Ishikawa (cell line): ENCODE data around the gene DMTF1.

Source experiments
- CEBPB ChIP-seq: IDR thresholded peaks from 2 replicates; pipeline ENCODE4 v1.6.1; 2012
- CREB1 ChIP-seq: IDR thresholded peaks from 2 replicates; pipeline ENCODE4 v1.6.1; 2012; ENCODE audit warnings: low read depth
- EGR1 ChIP-seq: IDR thresholded peaks from 2 replicates; pipeline ENCODE4 v1.6.1; 2012
- EP300 ChIP-seq: IDR thresholded peaks from 2 replicates; pipeline ENCODE4 v1.6.1; 2012; ENCODE audit warnings: borderline replicate concordance
- FOXM1 ChIP-seq: IDR thresholded peaks from 2 replicates; pipeline ENCODE4 v1.6.1; 2012; ENCODE audit warnings: low read depth, borderline replicate concordance
- NFIC ChIP-seq: IDR thresholded peaks from 2 replicates; pipeline ENCODE4 v1.6.1; 2012
- RAD21 ChIP-seq: IDR thresholded peaks from 2 replicates; pipeline ENCODE4 v1.6.1; 2012; ENCODE audit warnings: low read depth
- TAF1 ChIP-seq: IDR thresholded peaks from 2 replicates; pipeline ENCODE4 v1.6.1; 2012; ENCODE audit warnings: low read depth, mild to moderate bottlenecking
- TCF12 ChIP-seq: IDR thresholded peaks from 2 replicates; pipeline ENCODE4 v1.6.1; 2012; ENCODE audit warnings: low read depth
- TEAD4 ChIP-seq: IDR thresholded peaks from 2 replicates; pipeline ENCODE4 v1.6.1; 2012
- YY1 ChIP-seq: IDR thresholded peaks from 2 replicates; pipeline ENCODE4 v1.6.1; 2012; ENCODE audit warnings: low read depth
- ZBTB7A ChIP-seq: IDR thresholded peaks from 2 replicates; pipeline ENCODE4 v1.6.1; 2012; ENCODE audit warnings: low read depth
- TF ChIP-seq, protein P1 (sequence below): IDR thresholded peaks from 2 replicates; pipeline ENCODE4 v1.6.1; 2012; ENCODE audit warnings: low read depth, mild to moderate bottlenecking
- TF ChIP-seq, protein P2 (sequence below): IDR thresholded peaks from 2 replicates; pipeline ENCODE4 v1.6.1; 2012
- TF ChIP-seq, protein P3 (sequence below): IDR thresholded peaks from 2 replicates; pipeline ENCODE4 v1.6.1; 2012

The DMTF1 gene

DNA sequence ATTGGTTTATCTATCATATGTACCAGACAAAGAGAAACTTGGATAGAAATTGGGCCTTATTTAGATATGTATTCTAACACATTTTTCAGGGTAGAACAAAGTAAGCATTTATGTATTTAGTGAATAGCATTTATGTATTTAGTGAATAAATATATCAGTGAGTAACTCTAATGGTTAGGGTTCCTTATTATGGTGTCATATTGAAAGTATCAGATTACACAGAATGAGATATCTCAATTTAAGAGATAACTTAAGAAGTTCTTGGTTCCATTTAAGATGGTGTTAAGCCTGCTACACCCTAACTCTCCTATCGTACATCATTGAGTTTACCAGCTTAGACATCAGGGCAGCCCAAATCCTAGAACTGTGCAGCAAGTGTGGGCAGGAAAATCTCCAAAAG is 35.9 kb upstream of the DMTF1 start:
- TF ChIP-seq, protein P1, sequence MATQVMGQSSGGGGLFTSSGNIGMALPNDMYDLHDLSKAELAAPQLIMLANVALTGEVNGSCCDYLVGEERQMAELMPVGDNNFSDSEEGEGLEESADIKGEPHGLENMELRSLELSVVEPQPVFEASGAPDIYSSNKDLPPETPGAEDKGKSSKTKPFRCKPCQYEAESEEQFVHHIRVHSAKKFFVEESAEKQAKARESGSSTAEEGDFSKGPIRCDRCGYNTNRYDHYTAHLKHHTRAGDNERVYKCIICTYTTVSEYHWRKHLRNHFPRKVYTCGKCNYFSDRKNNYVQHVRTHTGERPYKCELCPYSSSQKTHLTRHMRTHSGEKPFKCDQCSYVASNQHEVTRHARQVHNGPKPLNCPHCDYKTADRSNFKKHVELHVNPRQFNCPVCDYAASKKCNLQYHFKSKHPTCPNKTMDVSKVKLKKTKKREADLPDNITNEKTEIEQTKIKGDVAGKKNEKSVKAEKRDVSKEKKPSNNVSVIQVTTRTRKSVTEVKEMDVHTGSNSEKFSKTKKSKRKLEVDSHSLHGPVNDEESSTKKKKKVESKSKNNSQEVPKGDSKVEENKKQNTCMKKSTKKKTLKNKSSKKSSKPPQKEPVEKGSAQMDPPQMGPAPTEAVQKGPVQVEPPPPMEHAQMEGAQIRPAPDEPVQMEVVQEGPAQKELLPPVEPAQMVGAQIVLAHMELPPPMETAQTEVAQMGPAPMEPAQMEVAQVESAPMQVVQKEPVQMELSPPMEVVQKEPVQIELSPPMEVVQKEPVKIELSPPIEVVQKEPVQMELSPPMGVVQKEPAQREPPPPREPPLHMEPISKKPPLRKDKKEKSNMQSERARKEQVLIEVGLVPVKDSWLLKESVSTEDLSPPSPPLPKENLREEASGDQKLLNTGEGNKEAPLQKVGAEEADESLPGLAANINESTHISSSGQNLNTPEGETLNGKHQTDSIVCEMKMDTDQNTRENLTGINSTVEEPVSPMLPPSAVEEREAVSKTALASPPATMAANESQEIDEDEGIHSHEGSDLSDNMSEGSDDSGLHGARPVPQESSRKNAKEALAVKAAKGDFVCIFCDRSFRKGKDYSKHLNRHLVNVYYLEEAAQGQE: no peak
- TF ChIP-seq, protein P2, sequence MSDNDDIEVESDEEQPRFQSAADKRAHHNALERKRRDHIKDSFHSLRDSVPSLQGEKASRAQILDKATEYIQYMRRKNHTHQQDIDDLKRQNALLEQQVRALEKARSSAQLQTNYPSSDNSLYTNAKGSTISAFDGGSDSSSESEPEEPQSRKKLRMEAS: no peak

DNA sequence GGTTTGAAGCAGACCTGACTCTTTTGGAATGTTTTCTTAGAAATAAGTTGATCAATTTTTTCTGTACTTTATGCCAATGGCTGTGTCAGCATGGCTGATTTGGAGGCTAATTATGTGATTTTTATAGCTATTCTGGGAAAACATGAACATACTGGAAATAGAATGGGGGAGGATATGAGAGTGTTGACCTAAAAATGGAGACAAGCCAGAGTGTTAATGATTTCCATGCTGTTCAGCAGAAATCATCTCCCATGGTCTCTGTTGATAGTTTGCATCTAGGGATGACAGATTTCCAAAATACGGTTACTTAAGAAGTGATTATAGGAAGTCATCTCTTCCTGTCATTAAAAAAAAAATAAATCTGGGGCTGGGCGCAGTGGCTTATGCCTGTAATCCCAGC is 32.7 kb upstream of the DMTF1 start:
- no peak for TF ChIP-seq EP300
- TF ChIP-seq, protein P1: no peak
- TF ChIP-seq YY1: no peak
- no peak for TF ChIP-seq TAF1
- no peak for TF ChIP-seq CEBPB

DNA sequence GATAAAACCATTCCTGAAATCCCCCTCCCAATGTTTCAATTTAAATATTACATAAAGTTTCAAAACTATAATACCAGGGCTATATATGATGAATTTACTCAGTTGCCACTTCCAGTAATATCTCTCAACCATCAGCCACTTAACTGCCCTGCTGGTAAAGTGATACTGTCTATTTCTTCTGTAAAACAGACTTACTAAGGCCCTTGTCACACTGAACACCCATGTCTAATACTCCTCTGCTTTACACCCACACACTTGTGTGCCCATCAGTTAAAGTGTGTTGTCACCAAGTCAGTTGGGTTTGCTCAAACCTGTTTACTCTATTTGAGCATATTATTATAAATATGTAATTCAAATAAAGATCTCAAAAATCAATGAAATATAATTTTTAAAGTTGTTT is 29.1 kb upstream of the DMTF1 start:
- TF ChIP-seq EP300 (no peak), ZBTB7A (no peak), NFIC (no peak)
- TF ChIP-seq, protein P3, sequence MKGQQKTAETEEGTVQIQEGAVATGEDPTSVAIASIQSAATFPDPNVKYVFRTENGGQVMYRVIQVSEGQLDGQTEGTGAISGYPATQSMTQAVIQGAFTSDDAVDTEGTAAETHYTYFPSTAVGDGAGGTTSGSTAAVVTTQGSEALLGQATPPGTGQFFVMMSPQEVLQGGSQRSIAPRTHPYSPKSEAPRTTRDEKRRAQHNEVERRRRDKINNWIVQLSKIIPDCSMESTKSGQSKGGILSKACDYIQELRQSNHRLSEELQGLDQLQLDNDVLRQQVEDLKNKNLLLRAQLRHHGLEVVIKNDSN: no peak

DNA sequence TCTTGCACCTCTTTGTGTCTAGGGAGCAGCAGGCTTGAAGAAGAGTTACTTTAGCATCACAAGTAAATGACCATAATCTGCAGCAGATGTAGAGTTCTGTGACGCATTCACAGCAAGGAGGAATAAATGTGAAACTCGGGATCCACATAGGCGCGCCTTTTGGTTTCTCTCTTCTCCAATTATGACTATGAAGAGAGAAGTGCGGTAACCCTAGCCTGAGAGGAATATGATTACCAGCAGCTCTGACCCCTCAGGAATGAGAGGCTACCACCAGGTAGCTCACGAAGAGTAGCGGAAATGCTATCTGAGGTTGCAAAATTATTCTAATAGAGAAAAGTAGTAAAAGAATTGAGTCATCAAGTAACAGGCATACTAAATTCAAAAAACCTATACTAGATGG is 25.2 kb upstream of the DMTF1 start:
- TF ChIP-seq, protein P3: no peak
- TF ChIP-seq CEBPB (no peak), TEAD4 (no peak), EGR1 (no peak), TCF12 (no peak), FOXM1 (no peak), CREB1 (no peak), ZBTB7A (no peak), EP300 (no peak), TAF1 (no peak), RAD21 (no peak), YY1 (no peak), NFIC (no peak)
- TF ChIP-seq, protein P1: no peak
- TF ChIP-seq, protein P2: no peak

DNA sequence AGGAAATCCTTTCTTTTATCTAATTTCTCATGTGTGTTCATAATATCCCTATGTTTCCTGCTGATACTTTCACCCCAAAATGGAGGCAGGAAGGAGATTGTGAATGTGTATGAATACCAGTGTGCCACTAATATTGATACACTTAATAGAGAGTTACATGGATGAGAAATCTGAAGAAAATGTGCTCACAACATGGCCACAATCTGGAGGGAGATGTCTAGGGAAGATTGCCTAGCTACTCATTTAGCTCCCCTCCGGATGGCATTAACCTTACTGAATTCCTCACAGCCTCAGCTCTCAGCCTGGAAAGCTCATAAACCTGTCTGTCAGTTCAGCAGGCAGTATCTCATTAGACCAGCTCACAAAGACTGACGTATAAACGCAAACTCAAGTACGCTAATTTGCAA is 23.4 kb upstream of the DMTF1 start:
- no peak for TF ChIP-seq RAD21
- TF ChIP-seq, protein P1: no peak
- TF ChIP-seq, protein P3: no peak
- no peak for TF ChIP-seq YY1
- no peak for TF ChIP-seq TAF1
- TF ChIP-seq TEAD4: no peak
- TF ChIP-seq, protein P2: no peak
- no peak for TF ChIP-seq FOXM1
- no peak for TF ChIP-seq NFIC
- TF ChIP-seq ZBTB7A: no peak
- TF ChIP-seq EP300: no peak
- no peak for TF ChIP-seq TCF12
- TF ChIP-seq CREB1: no peak
- TF ChIP-seq CEBPB: no peak
- no peak for TF ChIP-seq EGR1
